GM19035 (cell line): Measurements from ENCODE around the gene INO80.
"Not testable (repeated sequence)": the region's sequence is repeated elsewhere in the genome, so short reads cannot be mapped to it uniquely, and the experiment has no call there.

Experiments
- ATAC-seq: cut with Tn5 transposase; IDR thresholded peaks from one replicate; pipeline ENCODE4 v1.9.1; 2021; ENCODE audit not compliant: unreplicated experiment

INO80 gene

GRCh38 chr15:40964634-40965033 is 151.4 kb downstream of the INO80 start:
- ATAC-seq = no peak

- no peak for ATAC-seq
Observed at GRCh38 chr15:40964006-40964405, 152.1 kb downstream of the INO80 start.

GRCh38 chr15:40963201-40963600 is 152.9 kb downstream of the INO80 start:
- no peak for ATAC-seq

GRCh38 chr15:40962317-40962716 is 153.8 kb downstream of the INO80 start:
- not testable (repeated sequence) for ATAC-seq

- ATAC-seq = not testable (repeated sequence)
Observed at GRCh38 chr15:40961740-40962139, 154.3 kb downstream of the INO80 start.

GRCh38 chr15:40960925-40961324 is 155.2 kb downstream of the INO80 start:
- ATAC-seq = no peak

- ATAC-seq = no peak
Observed at GRCh38 chr15:40960151-40960885, 155.8 kb downstream of the INO80 start.

- no peak for ATAC-seq
Observed at GRCh38 chr15:40959331-40960141, 156.5 kb downstream of the INO80 start.

GRCh38 chr15:40958723-40959122 is 157.4 kb downstream of the INO80 start:
- ATAC-seq = no peak

GRCh38 chr15:40958146-40958545 is 157.9 kb downstream of the INO80 start:
- ATAC-seq = no peak

- ATAC-seq = no peak
Observed at GRCh38 chr15:40957581-40958051, 158.5 kb downstream of the INO80 start.

GRCh38 chr15:40957041-40957555 is 159.0 kb downstream of the INO80 start:
- ATAC-seq = no peak

- no peak for ATAC-seq
Observed at GRCh38 chr15:40956541-40956982, 159.5 kb downstream of the INO80 start.

- no peak for ATAC-seq
Observed at GRCh38 chr15:40955930-40956540, 160.0 kb downstream of the INO80 start.

- no peak for ATAC-seq
Observed at GRCh38 chr15:40955141-40955903, 160.8 kb downstream of the INO80 start.

- not testable (repeated sequence) for ATAC-seq
Observed at GRCh38 chr15:40954158-40954848, 161.8 kb downstream of the INO80 start.

- no peak for ATAC-seq
Observed at GRCh38 chr15:40953713-40954074, 162.4 kb downstream of the INO80 start.

- ATAC-seq = peak; percentile 92
Observed at GRCh38 chr15:40952901-40953712, 163.0 kb downstream of the INO80 start, which contains the start of gene CHAC1. TSS of gene CHAC1 (plus strand) at chr15:40953471. CDS start at chr15:40953584, 113 bp downstream.

GRCh38 chr15:40952301-40952900 is 163.7 kb downstream of the INO80 start:
- ATAC-seq = no peak
